ENCODE results near the gene GTPBP2.

Gene GTPBP2

DNA sequence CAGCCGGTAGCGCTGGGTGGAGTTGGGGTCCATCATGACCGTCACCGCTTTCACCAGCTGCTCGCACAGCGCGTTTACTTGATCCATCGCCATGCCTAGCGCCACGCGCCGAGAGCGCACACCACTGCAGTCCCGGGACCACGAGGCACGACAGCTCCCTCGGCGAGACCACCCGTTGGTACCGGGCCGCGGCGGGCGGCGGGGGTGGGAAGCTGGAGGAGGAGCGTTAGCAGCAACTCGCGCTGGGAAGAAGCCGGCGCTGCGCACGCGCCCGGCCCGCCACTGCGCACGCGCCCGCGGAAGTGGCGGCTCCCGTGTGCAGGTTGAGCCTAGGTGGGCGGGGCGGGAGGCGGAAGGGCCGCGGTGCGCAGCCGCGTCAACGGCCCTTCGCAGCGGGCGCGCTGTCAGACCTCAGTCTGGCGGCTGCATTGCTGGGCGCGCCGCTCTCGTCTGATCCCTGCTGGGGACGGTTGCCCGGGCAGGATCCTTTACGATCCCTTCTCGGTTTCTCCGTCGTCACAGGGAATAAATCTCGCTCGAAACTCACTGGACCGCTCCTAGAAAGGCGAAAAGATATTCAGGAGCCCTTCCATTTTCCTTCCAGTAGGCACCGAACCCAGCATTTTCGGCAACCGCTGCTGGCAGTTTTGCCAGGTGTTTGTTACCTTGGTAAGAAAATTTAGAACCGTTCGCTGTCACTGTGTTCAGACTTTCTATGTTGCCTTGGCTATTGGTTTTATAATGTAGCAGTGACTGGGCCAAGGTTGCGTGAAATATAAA lies 53.1 kb downstream of the GTPBP2 start, which contains the start of the genes POLH and XPO5:
TSS of gene POLH (plus strand) at position 414 of the 780 bp plus-strand sequence. CDS start 6,135 bp downstream, outside the sequence.
TSS of gene XPO5 (minus strand) at position 267 of the 780 bp plus-strand sequence. CDS start at position 93, 174 bp downstream.
- FAIRE-seq: no peak

DNA sequence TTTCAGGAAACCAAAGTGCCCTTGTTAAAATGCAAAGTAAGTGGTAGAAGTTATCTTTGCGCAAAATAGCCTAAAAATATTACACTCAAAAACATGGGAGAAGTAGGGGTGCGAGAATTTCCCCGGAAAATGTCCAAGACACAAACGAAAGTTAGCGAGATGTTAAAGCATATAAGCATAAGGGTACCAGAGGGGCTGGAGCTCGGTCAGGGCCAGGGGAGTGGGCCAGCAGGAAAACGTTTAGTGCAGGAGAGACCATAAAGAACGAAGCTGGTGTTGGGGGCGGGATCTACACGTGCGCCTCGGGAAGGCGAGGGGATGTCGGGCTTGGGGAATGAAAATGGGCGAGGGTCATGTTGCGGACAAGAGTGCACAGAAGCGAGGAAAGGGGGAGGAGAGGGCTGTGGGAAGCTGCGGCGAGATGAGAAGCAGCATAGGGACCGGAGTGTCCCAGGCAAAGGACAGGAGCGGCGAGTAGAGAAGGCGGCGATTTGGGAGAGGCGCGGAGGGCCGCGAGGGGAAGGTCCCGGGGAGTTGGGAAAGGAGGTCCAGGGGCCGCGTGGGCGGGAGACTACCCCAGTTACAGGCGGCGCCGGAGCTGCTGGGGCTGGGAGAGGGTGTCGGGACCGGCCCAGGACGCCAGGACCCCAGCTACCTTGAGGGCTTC lies 53.8 kb downstream of the GTPBP2 start:
- FAIRE-seq: no peak

DNA sequence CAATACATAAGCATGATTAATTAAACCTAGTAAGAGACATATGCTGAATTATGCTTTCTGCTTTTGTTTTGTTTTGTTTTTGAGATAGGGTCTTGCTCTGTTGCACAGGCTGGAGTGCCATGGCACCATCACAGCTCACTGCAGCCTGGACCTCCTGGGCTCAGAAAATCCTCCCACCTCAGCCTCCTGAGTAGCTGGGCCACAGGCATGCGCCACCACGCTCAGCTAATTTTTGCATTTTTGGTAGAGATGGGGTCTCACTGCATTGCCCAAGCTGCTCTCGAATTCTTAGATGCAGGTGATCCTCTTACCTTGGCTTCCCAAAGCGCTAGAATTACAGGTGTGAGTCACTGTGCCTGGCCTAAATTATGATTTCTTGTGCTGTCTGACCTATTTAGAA lies 57.0 kb downstream of the GTPBP2 start:
- FAIRE-seq: no peak

DNA sequence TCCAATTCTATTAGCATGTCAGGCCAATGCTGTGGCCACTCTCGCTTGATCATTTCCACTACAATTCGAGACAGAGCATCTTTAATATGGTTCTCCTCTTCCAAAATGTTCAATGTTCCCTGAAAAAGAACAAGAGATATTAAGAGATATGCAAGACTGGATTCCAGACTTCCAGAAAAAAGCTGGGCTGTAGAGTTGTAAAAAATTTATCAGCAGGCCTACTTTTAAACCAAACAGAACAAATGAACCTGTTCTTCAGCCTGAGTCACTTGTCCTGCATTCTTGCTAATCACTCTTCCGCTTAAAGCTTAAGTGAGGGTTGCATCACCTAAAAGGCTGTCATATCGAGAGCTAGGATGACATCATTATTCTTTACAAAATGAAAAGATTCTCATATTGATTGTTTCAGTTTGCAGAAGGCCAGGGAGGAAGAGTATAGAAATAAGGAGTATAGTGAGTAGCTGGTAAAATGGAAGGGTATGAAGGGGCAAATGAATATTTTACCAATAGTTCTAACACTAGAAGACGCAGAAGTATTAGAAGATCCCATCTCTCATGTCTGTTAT lies 58.1 kb downstream of the GTPBP2 start:
- no peak for FAIRE-seq

Data from colon (tissue), 2 donors.